ENCODE measurements around the gene PTPN7. TPM values are rescaled to one million over a fixed set of nuclear protein-coding genes. Genes with fewer than 3 reads are reported as not detected.
A peak's percentile ranks its signal among the peaks of the same experiment; 100 is the strongest.
"Not testable (repeated sequence)": the region's sequence is repeated elsewhere in the genome, so short reads cannot be mapped to it uniquely, and the experiment has no call there.

The PTPN7 gene
- total RNA-seq, 1 donor from 2014 or later, result 0.29 TPM

- no peaks in the 10 kb centered on the region for H3K27me3 Mint-ChIP-seq
- no peaks in the 10 kb centered on the region for H3K9me3 Mint-ChIP-seq
- H3K4me1 Mint-ChIP-seq (ENCODE audit: unreplicated experiment), result peaks cover 6% of the 10 kb centered on the region
- H3K36me3 Mint-ChIP-seq, result no peaks in the 10 kb centered on the region
- TF ChIP-seq CTCF (conservative IDR thresholded peaks at IDR 0.05), result peak; percentile 20
- H3K4me3 Mint-ChIP-seq, result no peak overlapping the region
- DNase-seq (ENCODE audit: extremely low spot score, unreplicated experiment), result no peak
- H3K27ac Mint-ChIP-seq, result no peak overlapping the region
These were observed 11.6 kb upstream of the PTPN7 start for GRCh38 chr1:202172015-202172355.

- no peaks in the 10 kb centered on the region for H3K27me3 Mint-ChIP-seq
- DNase-seq (ENCODE audit: extremely low spot score, unreplicated experiment), result no peak
- H3K27ac Mint-ChIP-seq, result no peak overlapping the region
These were observed 11.1 kb upstream of the PTPN7 start for GRCh38 chr1:202171292-202172014.

GRCh38 chr1:202170726-202171125 is 10.3 kb upstream of the PTPN7 start:
- Mint-ChIP-seq H3K4me1 (ENCODE audit: unreplicated experiment) (peaks cover 10% of the 10 kb centered on the region), H3K4me3 (no peak overlapping the region), H3K27ac (no peak overlapping the region), H3K36me3 (no peaks in the 10 kb centered on the region), H3K9me3 (no peaks in the 10 kb centered on the region), H3K27me3 (no peaks in the 10 kb centered on the region)
- no peak for TF ChIP-seq CTCF (conservative IDR thresholded peaks at IDR 0.05)
- no peak for DNase-seq (ENCODE audit: extremely low spot score, unreplicated experiment)

More at GRCh38 chr1:202171292-202172014, 11.1 kb upstream of the PTPN7 start:
- Mint-ChIP-seq H3K36me3 (no peaks in the 10 kb centered on the region), H3K4me1 (ENCODE audit: unreplicated experiment) (peaks cover 10% of the 10 kb centered on the region), H3K9me3 (no peaks in the 10 kb centered on the region), H3K4me3 (no peak overlapping the region)
- TF ChIP-seq CTCF (conservative IDR thresholded peaks at IDR 0.05), result no peak

GRCh38 chr1:202168861-202169260 is 8.5 kb upstream of the PTPN7 start:
- Mint-ChIP-seq H3K27ac (no peak overlapping the region), H3K4me3 (no peak overlapping the region), H3K4me1 (ENCODE audit: unreplicated experiment) (peaks cover 10% of the 10 kb centered on the region)

GRCh38 chr1:202167708-202168415 is 7.5 kb upstream of the PTPN7 start:
- Mint-ChIP-seq H3K27me3 (no peaks in the 10 kb centered on the region), H3K36me3 (no peaks in the 10 kb centered on the region), H3K4me3 (no peak overlapping the region), H3K9me3 (no peaks in the 10 kb centered on the region), H3K4me1 (ENCODE audit: unreplicated experiment) (peaks cover 11% of the 10 kb centered on the region), H3K27ac (no peak overlapping the region)
- no peak for TF ChIP-seq CTCF (conservative IDR thresholded peaks at IDR 0.05)
- DNase-seq (ENCODE audit: extremely low spot score, unreplicated experiment), result no peak

More at GRCh38 chr1:202168861-202169260, 8.5 kb upstream of the PTPN7 start:
- H3K36me3 Mint-ChIP-seq, result no peaks in the 10 kb centered on the region
- H3K9me3 Mint-ChIP-seq, result no peaks in the 10 kb centered on the region
- TF ChIP-seq CTCF (conservative IDR thresholded peaks at IDR 0.05), result no peak
- no peak for DNase-seq (ENCODE audit: extremely low spot score, unreplicated experiment)
- no peaks in the 10 kb centered on the region for H3K27me3 Mint-ChIP-seq

- not testable (repeated sequence) for H3K4me3 Mint-ChIP-seq; H3K9me3 Mint-ChIP-seq; DNase-seq (ENCODE audit: extremely low spot score, unreplicated experiment); H3K27me3 Mint-ChIP-seq; H3K36me3 Mint-ChIP-seq; H3K27ac Mint-ChIP-seq
- peaks cover 16% of the 10 kb centered on the region for H3K4me1 Mint-ChIP-seq (ENCODE audit: unreplicated experiment)
These were observed 6.7 kb upstream of the PTPN7 start for GRCh38 chr1:202167054-202167453.
